GM12891 (cell line): ENCODE results near the gene HID1.

Experiments
- POLR2A ChIP-seq: IDR thresholded peaks from 2 replicates; pipeline ENCODE4 v1.6.1; 2011; ENCODE audit warnings: low read depth, low read length, control low read depth
- POLR2AphosphoS5 ChIP-seq: IDR thresholded peaks from 2 replicates; pipeline ENCODE4 v1.6.1; 2011; ENCODE audit warnings: low read depth, low read length, control low read depth
- TAF1 ChIP-seq: IDR thresholded peaks from 2 replicates; pipeline ENCODE4 v1.6.1; 2011; ENCODE audit warnings: low read depth, low read length, control low read depth

DNA sequence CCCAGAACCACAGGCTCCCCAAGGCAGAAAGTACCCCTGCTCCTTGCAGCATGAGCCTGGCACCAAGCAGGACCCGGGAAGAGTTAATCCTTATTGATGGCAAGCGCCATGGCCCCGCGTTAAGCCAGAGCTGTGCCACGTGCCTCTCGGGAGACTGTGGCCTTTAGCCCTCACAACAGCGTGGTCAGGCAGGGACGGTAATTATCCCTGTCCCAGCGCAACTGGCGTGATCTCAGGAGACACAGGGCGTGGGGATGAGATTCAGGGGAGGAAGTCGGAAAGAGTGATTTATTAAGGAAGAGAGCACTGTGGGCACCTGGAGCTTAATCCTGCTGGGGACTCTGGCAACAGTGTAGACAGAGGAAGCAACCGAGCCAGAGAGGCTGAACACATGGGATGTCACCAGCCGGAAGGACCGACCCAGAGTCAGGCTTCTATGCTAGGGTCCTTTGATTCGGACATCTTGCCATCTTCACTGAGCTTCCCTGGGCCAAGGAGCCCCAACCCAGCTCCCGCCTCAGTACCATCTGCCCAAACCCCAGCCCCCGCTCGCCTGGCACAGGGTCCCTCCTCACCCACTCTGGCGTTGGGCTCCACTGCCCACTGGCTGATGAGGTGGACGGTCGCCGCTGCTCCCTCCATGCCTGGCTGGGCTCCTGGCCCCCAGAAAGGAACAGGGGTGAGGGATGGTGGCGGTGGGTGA lies 20.0 kb downstream of the HID1 start:
- TF ChIP-seq POLR2A = no peak
- TF ChIP-seq TAF1 = no peak
- TF ChIP-seq POLR2AphosphoS5 = no peak
